Measurements from ENCODE around the gene XIRP1. TPM values are rescaled to one million over a fixed set of nuclear protein-coding genes. Genes with fewer than 3 reads are reported as not detected.

XIRP1 gene
- total and polyA plus RNA-seq, 2 experiments from 2014 or later, result not detected

- DNase-seq (ENCODE audit: low spot score) (no peak), ATAC-seq (no peak)
- no peak overlapping the region for H3K4me3 Mint-ChIP-seq
- no peak overlapping the region for H3K27ac Mint-ChIP-seq
- TF ChIP-seq POLR2AphosphoS5 (IDR thresholded peaks at IDR 0.05; ENCODE audit: low read depth) (no peak), REST (IDR thresholded peaks at IDR 0.05; ENCODE audit: unreplicated experiment) (no peak), EZH2 (IDR thresholded peaks at IDR 0.05; ENCODE audit: low read depth, unreplicated experiment) (no peak), JUNB (IDR thresholded peaks at IDR 0.05; ENCODE audit: unreplicated experiment) (no peak), ZNF462 (CRISPR knock-in tag; IDR thresholded peaks at IDR 0.05) (no peak), ETS1 (IDR thresholded peaks at IDR 0.05) (no peak), CREB1 (CRISPR knock-in tag; IDR thresholded peaks at IDR 0.05; ENCODE audit: low read depth) (no peak), CTCF (conservative IDR thresholded peaks at IDR 0.05; ENCODE audit: low read depth in 2 of 2) (no peak), NANOG (IDR thresholded peaks at IDR 0.05; ENCODE audit: borderline replicate concordance) (no peak), ZNF114 (CRISPR knock-in tag; IDR thresholded peaks at IDR 0.05) (no peak), ZNF331 (CRISPR knock-in tag; IDR thresholded peaks at IDR 0.05; ENCODE audit: low read depth) (no peak), STAT1 (IDR thresholded peaks at IDR 0.05; ENCODE audit: unreplicated experiment) (no peak), EZH2phosphoT487 (IDR thresholded peaks at IDR 0.05; ENCODE audit: unreplicated experiment) (no peak)
- Histone ChIP-seq H3K4me1 (ENCODE audit: insufficient read depth) (no peaks in the 10 kb centered on the region), H3F3A (replicated peaks; ENCODE audit: low read depth) (no peaks in the 10 kb centered on the region), H3K27me3 (ENCODE audit: insufficient read depth) (no peaks in the 10 kb centered on the region), H3K4me3 (no peak overlapping the region), H3K27ac (ENCODE audit: low read depth) (no peak overlapping the region), H3K36me3 (ENCODE audit: insufficient read depth) (no peaks in the 10 kb centered on the region), H3K9me2 (ENCODE audit: insufficient read depth) (0 out of 2 replicates have a peak, but pooled peaks cover 4% of the 10 kb centered on the region), H2AFZ (no peak overlapping the region), H3K4me2 (no peak overlapping the region), H4K20me1 (replicated peaks; ENCODE audit: insufficient read depth) (no peaks in the 10 kb centered on the region), H3K79me2 (replicated peaks; ENCODE audit: insufficient read depth) (no peaks in the 10 kb centered on the region)
- H3K36me3 Mint-ChIP-seq (ENCODE audit: low read depth), result no peaks in the 10 kb centered on the region
- H3K27me3 Mint-ChIP-seq (ENCODE audit: insufficient read depth, low read depth, poor library complexity), result peaks cover 2% of the 10 kb centered on the region
- H3K9me3 Mint-ChIP-seq, result no peaks in the 10 kb centered on the region; the same call in 1 of the 3 replicates
- peaks cover 3% of the 10 kb centered on the region; the same call in 1 of the 3 replicates for H3K4me1 Mint-ChIP-seq
Measured at GRCh38 chr3:39230453-39230852, 38.1 kb upstream of the XIRP1 start.

All from GM23338 (cell line).